Neural progenitor cell (in vitro differentiated cells): ENCODE results near the gene SLC15A1. TPM values are rescaled to one million over a fixed set of nuclear protein-coding genes. Genes with fewer than 3 reads are reported as not detected.

Experiments used
- DNase-seq: peaks from one replicate; pipeline ENCODE4 v3.0.0-alpha.2; 2016; ENCODE audit warnings: low spot score
- H2AFZ ChIP-seq: fragments of 200-600 bp; sonication (generic); replicated peaks from 2 replicates; pipeline ENCODE4 v1.6.1; 2016; ENCODE audit warnings: antibody characterized with exemption
- H3F3A ChIP-seq: fragments of 200-600 bp; sonication (generic); 2 replicates; pipeline ENCODE4 v1.6.1; 2016; ENCODE audit warnings: antibody characterized with exemption, low read depth
- H3K27ac ChIP-seq: fragments of 200-600 bp; sonication (generic); 2 replicates; pipeline ENCODE4 v1.5.1; 2016; ENCODE audit warnings: mild to moderate bottlenecking
- H3K27me3 ChIP-seq: fragments of 200-600 bp; sonication (generic); 2 replicates; pipeline ENCODE4 v1.6.1; 2016; ENCODE audit warnings: mild to moderate bottlenecking, moderate library complexity
- H3K36me3 ChIP-seq: fragments of 200-600 bp; sonication (generic); 2 replicates; pipeline ENCODE4 v1.5.1; 2016
- H3K4me1 ChIP-seq: fragments of 200-600 bp; sonication (generic); 2 replicates; pipeline ENCODE4 v1.6.1; 2016; ENCODE audit warnings: mixed run types
- H3K4me2 ChIP-seq: fragments of 200-600 bp; sonication (generic); 2 replicates; pipeline ENCODE4 v1.6.1; 2016
- H3K4me3 ChIP-seq: fragments of 200-600 bp; sonication (generic); 2 replicates; pipeline ENCODE4 v1.5.1; 2016
- H3K79me2 ChIP-seq: fragments of 200-600 bp; sonication (generic); 2 replicates; pipeline ENCODE4 v1.6.1; 2016; ENCODE audit warnings: low read depth
- H3K9ac ChIP-seq: fragments of 200-600 bp; sonication (generic); 2 replicates; pipeline ENCODE4 v1.6.1; 2016
- H3K9me3 ChIP-seq: fragments of 200-600 bp; sonication (generic); 2 replicates; pipeline ENCODE4 v1.5.1; 2016; ENCODE audit warnings: low read depth
- H4K20me1 ChIP-seq: fragments of 200-600 bp; sonication (generic); 2 replicates; pipeline ENCODE4 v1.6.1; 2016; ENCODE audit warnings: low read depth
- H3K27ac Mint-ChIP-seq: 3 replicates; pipeline ENCODE4 v1.8.0; 2021; ENCODE audit warnings: mixed read lengths
- H3K27me3 Mint-ChIP-seq: 2 replicates; pipeline ENCODE4 v1.8.0; 2022; ENCODE audit warnings: low read depth, mild to moderate bottlenecking, inconsistent platforms, moderate library complexity, mixed read lengths; ENCODE audit not compliant: insufficient read depth
- H3K36me3 Mint-ChIP-seq: 3 replicates; pipeline ENCODE4 v1.8.0; 2021; ENCODE audit warnings: mixed read lengths
- H3K4me1 Mint-ChIP-seq: 3 replicates; pipeline ENCODE4 v1.8.0; 2021; ENCODE audit warnings: mixed read lengths
- H3K4me3 Mint-ChIP-seq: 3 replicates; pipeline ENCODE4 v1.8.0; 2021; ENCODE audit warnings: mild to moderate bottlenecking, moderate library complexity, mixed read lengths
- H3K9me3 Mint-ChIP-seq: 3 replicates; pipeline ENCODE4 v1.8.0; 2020; ENCODE audit warnings: mixed read lengths
- CTCF ChIP-seq: fragments of 200-600 bp; sonication (generic); IDR thresholded peaks from 2 replicates; pipeline ENCODE4 v1.5.1; 2017; ENCODE audit warnings: antibody characterized with exemption, mild to moderate bottlenecking
- EZH2 ChIP-seq: fragments of 200-600 bp; sonication (generic); IDR thresholded peaks from 2 replicates; pipeline ENCODE4 v1.6.1; 2017; ENCODE audit warnings: antibody characterized with exemption, mild to moderate bottlenecking, moderate library complexity
- EZH2phosphoT487 ChIP-seq: fragments of 200-600 bp; sonication (generic); IDR thresholded peaks from 2 replicates; pipeline ENCODE4 v1.6.1; 2017; ENCODE audit warnings: antibody characterized with exemption
- total RNA-seq: library from RNA; depleted of rRNA; stranded (reverse); fragments of >200 nt; gene quantifications from 2 replicates; pipeline ENCODE4 v1.2.3, GENCODE V29; 2015; ENCODE audit warnings: low replicate concordance

The SLC15A1 gene
- total RNA-seq, 1 donor from 2014 or later: not detected

- H3K4me3 Mint-ChIP-seq: no peak overlapping the region
- Histone ChIP-seq H4K20me1 (no peaks in the 10 kb centered on the region), H2AFZ (no peak overlapping the region), H3K4me1 (peaks cover 17% of the 10 kb centered on the region), H3K4me3 (no peak overlapping the region), H3K27ac (peak overlapping the region; percentile 7), H3K9ac (no peak overlapping the region), H3K27me3 (no peaks in the 10 kb centered on the region), H3F3A (peaks cover 16% of the 10 kb centered on the region), H3K36me3 (no peaks in the 10 kb centered on the region), H3K79me2 (no peaks in the 10 kb centered on the region), H3K4me2 (peak overlapping the region; percentile 15), H3K9me3 (no peaks in the 10 kb centered on the region)
- H3K27ac Mint-ChIP-seq: no peak overlapping the region
- H3K9me3 Mint-ChIP-seq: peaks cover 6% of the 10 kb centered on the region
- H3K36me3 Mint-ChIP-seq: no peaks in the 10 kb centered on the region
- H3K27me3 Mint-ChIP-seq: no peaks in the 10 kb centered on the region
- peak; percentile 44 for DNase-seq
- H3K4me1 Mint-ChIP-seq: peaks cover 3% of the 10 kb centered on the region
- TF ChIP-seq EZH2phosphoT487 (no peak), CTCF (no peak), EZH2 (no peak)
These were observed 86.9 kb downstream of the SLC15A1 start for GRCh38 chr13:98665638-98665995.

GRCh38 chr13:98664924-98665637 is 87.4 kb downstream of the SLC15A1 start:
- no peak overlapping the region for H3K4me3 Mint-ChIP-seq

GRCh38 chr13:98664510-98664909 is 88.0 kb downstream of the SLC15A1 start:
- no peaks in the 10 kb centered on the region for H3K36me3 Mint-ChIP-seq
- peaks cover 8% of the 10 kb centered on the region for H3K9me3 Mint-ChIP-seq
- Histone ChIP-seq H3K27ac (no peak overlapping the region), H3K9me3 (no peaks in the 10 kb centered on the region), H3K4me1 (peaks cover 17% of the 10 kb centered on the region), H3K36me3 (no peaks in the 10 kb centered on the region), H3K9ac (no peak overlapping the region), H3K27me3 (no peaks in the 10 kb centered on the region), H3F3A (peaks cover 16% of the 10 kb centered on the region), H3K4me2 (no peak overlapping the region), H3K79me2 (no peaks in the 10 kb centered on the region), H4K20me1 (no peaks in the 10 kb centered on the region), H3K4me3 (no peak overlapping the region), H2AFZ (no peak overlapping the region)
- TF ChIP-seq CTCF: no peak
- no peak for TF ChIP-seq EZH2
- TF ChIP-seq EZH2phosphoT487: no peak
- peaks cover 3% of the 10 kb centered on the region for H3K4me1 Mint-ChIP-seq
- no peak for DNase-seq
- peaks cover 2% of the 10 kb centered on the region for H3K27me3 Mint-ChIP-seq
- no peak overlapping the region for H3K4me3 Mint-ChIP-seq
- H3K27ac Mint-ChIP-seq: no peak overlapping the region

More at GRCh38 chr13:98664924-98665637, 87.4 kb downstream of the SLC15A1 start:
- peaks cover 3% of the 10 kb centered on the region for H3K4me1 Mint-ChIP-seq
- no peak for TF ChIP-seq CTCF
- TF ChIP-seq EZH2phosphoT487: no peak
- no peak for TF ChIP-seq EZH2
- DNase-seq: no peak
- Histone ChIP-seq H2AFZ (no peak overlapping the region), H3K79me2 (no peaks in the 10 kb centered on the region), H3K27ac (no peak overlapping the region), H4K20me1 (no peaks in the 10 kb centered on the region), H3K4me3 (no peak overlapping the region), H3K9me3 (no peaks in the 10 kb centered on the region), H3F3A (peaks cover 16% of the 10 kb centered on the region), H3K4me1 (peaks cover 17% of the 10 kb centered on the region), H3K27me3 (no peaks in the 10 kb centered on the region), H3K36me3 (no peaks in the 10 kb centered on the region), H3K9ac (no peak overlapping the region), H3K4me2 (peak overlapping the region; percentile 15)
- H3K36me3 Mint-ChIP-seq: no peaks in the 10 kb centered on the region
- H3K27me3 Mint-ChIP-seq: no peaks in the 10 kb centered on the region
- H3K9me3 Mint-ChIP-seq: peaks cover 7% of the 10 kb centered on the region
- no peak overlapping the region for H3K27ac Mint-ChIP-seq
